NCI-H2029 (cell line): ENCODE results near the gene SLC17A9.

Source experiments
- DNase-seq: peaks from one replicate; lab custom pipeline; 2025; lab: John Stamatoyannopoulos, UW

The SLC17A9 gene, protein sequence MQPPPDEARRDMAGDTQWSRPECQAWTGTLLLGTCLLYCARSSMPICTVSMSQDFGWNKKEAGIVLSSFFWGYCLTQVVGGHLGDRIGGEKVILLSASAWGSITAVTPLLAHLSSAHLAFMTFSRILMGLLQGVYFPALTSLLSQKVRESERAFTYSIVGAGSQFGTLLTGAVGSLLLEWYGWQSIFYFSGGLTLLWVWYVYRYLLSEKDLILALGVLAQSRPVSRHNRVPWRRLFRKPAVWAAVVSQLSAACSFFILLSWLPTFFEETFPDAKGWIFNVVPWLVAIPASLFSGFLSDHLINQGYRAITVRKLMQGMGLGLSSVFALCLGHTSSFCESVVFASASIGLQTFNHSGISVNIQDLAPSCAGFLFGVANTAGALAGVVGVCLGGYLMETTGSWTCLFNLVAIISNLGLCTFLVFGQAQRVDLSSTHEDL

GRCh38 chr20:62952373-62952967, at the start of gene SLC17A9:
SLC17A9 (plus strand) TSS chr20:62952709; CDS start chr20:62952831, 122 bp downstream.
- DNase-seq, result no peak

DNA sequence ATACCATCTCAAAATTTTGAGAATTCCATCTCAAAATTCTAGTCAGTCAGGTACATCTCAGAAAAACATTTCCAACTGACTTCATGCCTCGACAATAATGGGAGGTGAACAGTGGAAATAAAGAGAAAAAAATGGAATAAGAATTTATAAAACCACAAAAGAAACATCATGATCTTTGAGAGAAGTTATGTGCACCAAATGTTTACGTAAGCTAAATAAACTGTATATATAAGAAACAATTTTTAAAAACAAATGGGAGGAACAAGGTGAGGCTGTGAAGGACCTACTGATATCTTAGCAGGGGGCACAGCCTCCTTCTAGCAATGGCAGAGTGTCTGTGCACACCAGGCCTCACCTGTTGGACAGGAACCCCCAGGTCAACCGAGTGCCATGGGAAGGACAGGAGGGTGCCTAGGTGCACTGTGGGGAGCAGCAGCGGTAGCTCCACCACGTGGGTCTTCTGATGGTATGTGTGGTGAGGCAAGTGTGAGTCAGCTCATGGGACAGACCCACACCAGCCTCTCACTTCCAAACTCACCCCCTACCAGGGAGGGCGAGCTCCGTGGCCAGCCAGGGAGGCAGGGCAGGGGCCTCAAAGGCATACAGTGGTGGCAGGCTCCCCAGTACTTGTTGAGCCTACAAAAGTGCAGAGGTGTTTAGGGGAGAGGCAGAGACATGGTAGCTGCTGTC, 49.4 kb upstream of the SLC17A9 start:
- DNase-seq, result no peak

DNA sequence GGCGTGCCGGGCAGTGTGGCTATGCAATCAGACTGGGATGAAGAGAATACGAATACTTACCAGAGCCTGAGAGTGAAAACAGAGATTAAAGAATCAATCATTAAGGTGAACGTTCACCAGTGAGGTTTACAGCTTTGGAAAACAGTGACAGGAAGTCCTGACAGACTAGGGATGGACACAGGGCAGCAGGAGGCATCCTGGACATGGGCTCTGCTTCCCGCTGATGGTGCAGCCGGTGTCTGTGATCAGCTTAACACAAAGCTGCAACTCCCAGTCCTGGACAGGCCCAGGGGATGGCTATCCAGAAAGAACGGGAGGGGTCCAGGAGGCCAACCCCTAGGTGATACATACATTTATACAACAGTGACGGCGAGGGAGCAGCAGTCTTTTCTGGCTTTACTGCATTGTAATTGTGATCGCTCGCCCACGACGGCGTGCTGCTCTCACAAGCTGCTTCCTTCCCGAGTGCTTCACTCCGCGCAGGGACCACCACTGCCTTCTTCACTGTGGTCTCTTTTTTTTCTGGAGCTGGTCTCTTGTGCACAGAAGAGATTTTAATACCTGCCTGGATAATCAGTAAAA, 46.9 kb upstream of the SLC17A9 start:
- DNase-seq, result no peak

DNA sequence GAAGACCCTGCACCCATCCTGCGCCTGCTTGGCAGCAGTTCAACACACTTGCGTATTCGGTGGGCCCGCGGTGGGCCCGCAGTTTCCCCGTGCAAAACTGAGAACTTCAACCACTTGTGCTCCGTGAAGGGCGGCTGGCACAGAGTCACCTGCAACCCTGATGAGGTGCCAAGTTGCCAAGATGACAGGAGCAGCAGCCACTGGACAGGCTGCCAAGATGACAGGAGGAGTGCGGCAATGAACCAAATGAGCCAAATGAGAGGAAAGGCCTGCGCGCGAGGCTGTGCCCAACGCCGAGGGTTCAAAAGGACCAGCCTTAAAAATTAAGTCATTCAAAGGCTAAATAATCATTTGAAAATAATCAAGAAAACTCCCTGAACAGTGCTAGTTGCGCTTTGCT, 46.3 kb upstream of the SLC17A9 start:
- no peak for DNase-seq

GRCh38 chr20:62906647-62907375, 45.7 kb upstream of the SLC17A9 start:
- DNase-seq, result no peak

- DNase-seq, result no peak
These were observed 44.9 kb upstream of the SLC17A9 start for GRCh38 chr20:62907384-62908317.

- DNase-seq, result peak; percentile 61
These were observed 43.3 kb upstream of the SLC17A9 start for GRCh38 chr20:62908971-62909791.

DNA sequence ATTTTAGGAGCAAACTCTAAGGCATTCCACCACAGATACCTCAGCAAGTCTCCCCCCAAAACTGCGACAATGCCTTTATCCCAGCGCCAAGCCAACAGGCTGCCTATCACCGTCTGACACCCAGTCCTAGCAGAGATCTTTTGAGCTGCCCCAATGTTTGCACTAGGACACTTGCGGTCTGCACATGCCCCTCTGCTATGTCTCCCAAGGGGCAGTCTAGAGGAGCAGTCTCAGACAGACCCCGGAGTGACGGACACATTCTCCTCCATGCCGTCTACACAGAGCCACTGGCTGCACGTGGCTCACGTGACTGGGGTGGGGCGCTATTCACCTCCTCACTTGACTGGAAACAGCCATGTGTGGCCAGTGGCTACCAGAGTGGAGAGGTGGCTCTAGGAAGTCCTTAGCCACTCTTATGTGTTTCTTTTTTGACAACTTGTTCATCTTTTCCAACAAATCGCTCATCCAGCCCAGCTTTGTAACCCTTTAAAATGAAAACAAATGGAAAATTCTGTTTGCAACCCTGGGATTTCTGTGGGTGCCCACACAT, 42.2 kb upstream of the SLC17A9 start:
- no peak for DNase-seq

GRCh38 chr20:62910777-62911497, 41.6 kb upstream of the SLC17A9 start:
- DNase-seq, result no peak

DNA sequence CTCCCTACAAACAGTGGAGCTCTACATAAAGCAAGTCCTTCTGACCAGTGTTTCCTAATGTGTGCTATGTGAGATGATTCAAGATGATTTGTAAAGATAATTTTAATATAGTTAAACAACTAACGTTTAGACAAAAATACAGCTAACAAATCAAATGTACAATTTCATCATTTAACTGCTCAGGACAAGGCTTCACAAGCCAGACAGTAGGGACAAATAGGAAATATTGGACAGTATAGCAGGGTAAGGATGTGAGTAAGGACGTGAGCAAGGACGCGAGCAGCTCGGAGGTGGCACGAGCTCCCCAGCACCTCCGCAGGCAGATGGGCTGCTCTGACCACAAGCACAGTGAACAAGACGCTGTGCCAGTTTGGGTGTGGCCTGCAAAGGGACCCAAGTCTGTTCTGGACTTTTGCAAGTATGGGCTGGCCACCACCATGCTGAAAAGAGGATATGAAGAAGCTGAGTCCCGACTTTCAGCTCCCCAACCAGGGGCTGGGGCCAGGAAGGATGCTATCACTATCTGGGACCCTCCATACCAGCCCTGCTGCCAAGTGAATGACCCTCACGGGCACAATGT, 40.7 kb upstream of the SLC17A9 start:
- DNase-seq, result no peak

- DNase-seq, result no peak
These were observed 39.4 kb upstream of the SLC17A9 start for GRCh38 chr20:62913043-62913630.

DNA sequence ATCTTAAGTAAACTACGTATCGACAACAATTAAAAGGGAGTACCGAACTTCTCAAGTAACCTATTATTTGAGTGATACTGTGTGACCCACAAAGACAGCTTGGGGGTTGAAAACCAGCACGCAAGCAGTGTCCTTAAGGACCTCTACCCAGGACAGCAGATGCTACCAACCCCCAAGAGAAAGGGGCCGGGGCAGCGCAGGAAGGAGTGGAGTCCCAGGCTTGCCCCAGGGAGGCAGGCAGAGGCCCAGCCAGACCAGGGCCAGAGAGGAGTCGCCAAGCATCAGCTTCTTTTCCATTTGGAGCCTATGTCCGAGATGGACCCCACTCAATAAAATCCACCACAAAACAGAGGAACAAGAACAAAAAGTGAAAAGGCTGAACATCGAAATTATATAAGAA, 38.1 kb upstream of the SLC17A9 start:
- DNase-seq, result no peak

DNA sequence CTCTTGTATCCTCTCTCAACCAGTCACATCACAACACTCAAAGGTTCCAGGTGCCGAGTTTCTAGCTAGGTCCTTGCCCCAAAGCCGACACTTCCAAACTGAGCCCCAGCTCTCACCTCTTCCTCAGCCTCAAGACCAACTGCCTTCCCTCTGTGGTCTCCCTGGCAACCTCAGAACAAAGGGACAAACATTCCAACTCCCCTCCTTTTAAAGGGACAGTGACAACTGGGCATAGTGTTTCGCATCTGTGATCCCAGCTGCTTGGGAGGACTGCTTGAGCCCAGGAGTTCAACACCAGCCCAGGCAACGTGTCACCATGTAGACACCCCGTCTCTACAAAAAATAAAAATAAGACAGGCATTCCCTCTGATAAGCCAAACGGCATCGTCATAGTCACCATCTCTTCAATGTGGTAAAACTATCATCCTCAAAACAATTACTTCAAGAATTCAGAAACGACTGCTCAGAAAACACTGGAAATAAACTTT, 37.5 kb upstream of the SLC17A9 start:
- peak; percentile 80 for DNase-seq

DNA sequence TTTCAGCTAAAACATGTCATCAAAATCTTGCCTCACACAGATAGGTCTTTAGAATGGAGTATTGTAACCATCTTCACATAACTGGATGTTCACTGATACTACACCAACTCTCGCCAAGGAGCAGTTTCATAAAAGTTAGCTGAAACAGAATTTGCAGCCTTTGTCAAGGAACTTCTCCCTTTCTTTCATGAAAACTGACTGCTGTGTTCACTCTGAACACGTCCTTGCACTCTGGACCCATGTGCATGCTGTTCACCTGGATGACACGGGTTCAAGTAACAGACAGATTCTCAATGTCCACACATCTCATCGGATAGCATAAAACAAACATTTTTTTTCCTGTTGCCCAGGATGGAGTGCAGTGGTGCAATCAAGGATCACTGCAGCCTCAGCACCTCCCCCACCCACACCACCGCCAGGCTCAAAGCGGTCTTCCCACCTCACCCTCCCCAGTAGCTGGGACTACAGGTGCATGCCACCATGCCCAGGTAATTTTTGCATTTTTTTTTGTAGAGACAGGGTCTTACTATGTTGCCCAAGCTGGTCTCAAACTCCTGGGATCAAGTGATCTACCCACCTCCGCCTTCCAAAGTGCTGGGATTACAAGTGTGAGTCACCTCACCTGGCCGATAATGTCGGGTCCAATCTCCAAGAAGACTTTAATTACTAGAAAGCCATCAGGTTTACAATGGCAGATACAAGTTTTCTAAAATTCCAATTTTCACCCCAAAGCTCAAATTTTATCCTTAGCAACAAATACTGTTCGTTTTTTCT, 35.6 kb upstream of the SLC17A9 start:
- DNase-seq, result no peak

GRCh38 chr20:62917720-62918119, 34.8 kb upstream of the SLC17A9 start:
- no peak for DNase-seq

DNA sequence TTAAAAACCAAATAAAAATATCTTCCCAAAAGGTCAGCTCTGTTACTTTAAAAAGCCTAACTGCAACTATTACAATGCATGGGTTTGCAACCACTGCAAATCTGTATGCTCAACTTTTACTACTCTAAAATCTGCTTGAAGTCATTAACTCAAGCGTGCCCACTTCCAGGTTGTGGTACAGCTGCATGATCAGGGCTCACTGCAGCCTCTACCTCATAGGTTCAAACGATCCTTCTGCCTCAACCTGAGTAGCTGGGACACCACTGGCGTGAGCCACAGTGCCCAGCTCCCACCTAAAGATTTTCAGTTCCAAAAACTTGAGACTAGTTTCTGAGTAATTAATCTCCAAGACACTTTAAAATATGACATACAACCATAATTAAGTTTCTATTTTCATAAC, 34.4 kb upstream of the SLC17A9 start:
- DNase-seq, result no peak

DNA sequence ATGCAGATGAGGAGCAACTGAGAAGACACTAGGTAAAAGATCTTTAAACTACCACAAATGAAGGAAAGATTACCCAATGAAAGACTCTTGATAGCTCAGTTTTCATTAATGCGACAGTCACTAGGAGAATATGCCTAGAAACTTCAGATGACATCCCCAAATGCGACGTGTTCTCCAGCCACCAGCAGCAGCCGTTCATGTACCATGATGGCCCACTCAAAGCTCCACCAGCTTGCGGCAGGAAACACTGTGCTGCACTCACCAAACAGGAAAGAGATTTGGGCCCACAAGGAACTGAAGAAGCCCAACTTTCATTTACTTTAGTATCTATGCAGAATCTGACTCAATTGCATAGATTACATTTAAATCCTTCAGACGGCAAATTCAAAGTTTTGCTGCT, 33.7 kb upstream of the SLC17A9 start:
- DNase-seq, result no peak
